Karpas-422 (cell line): ENCODE data around the gene OCEL1. TPM values are rescaled to one million over a fixed set of nuclear protein-coding genes. Genes with fewer than 3 reads are reported as not detected.

Source experiments
- DNase-seq: peaks from one replicate; pipeline ENCODE4 v3.0.0-alpha.2; 2015
- H2AFZ ChIP-seq: fragments of 200-600 bp; sonication (generic); 2 replicates; pipeline ENCODE4 v1.6.1; 2014; ENCODE audit warnings: antibody characterized with exemption, low read length, mixed read lengths
- H3K27ac ChIP-seq: fragments of 200-600 bp; sonication (generic); 2 replicates; pipeline ENCODE4 v1.5.1; 2014; ENCODE audit warnings: mild to moderate bottlenecking, low read length, moderate library complexity
- H3K27me3 ChIP-seq: fragments of 200-600 bp; sonication (generic); 2 replicates; pipeline ENCODE4 v1.6.1; 2014; ENCODE audit warnings: low read length, mixed read lengths
- H3K36me3 ChIP-seq: fragments of 200-600 bp; sonication (generic); 2 replicates; pipeline ENCODE4 v1.6.1; 2014; ENCODE audit warnings: low read length, mixed read lengths; ENCODE audit not compliant: insufficient read depth
- H3K4me1 ChIP-seq: fragments of 200-600 bp; sonication (generic); 2 replicates; pipeline ENCODE4 v1.6.1; 2014; ENCODE audit warnings: mild to moderate bottlenecking, low read length, mixed read lengths
- H3K4me2 ChIP-seq: fragments of 200-600 bp; sonication (generic); 2 replicates; pipeline ENCODE4 v1.6.1; 2014; ENCODE audit warnings: low read length, low read depth, mild to moderate bottlenecking; ENCODE audit not compliant: poor library complexity, severe bottlenecking
- H3K4me3 ChIP-seq: fragments of 200-600 bp; sonication (generic); 2 replicates; pipeline ENCODE4 v1.5.1; 2014; ENCODE audit warnings: mild to moderate bottlenecking, antibody characterized with exemption, low read length, mixed read lengths
- H3K79me2 ChIP-seq: fragments of 200-600 bp; sonication (generic); 2 replicates; pipeline ENCODE4 v1.6.1; 2014; ENCODE audit warnings: mild to moderate bottlenecking, low read length, mixed read lengths
- H3K9ac ChIP-seq: fragments of 200-600 bp; sonication (generic); 2 replicates; pipeline ENCODE4 v1.6.0; 2014; ENCODE audit warnings: low read length
- H3K9me2 ChIP-seq: fragments of 200-600 bp; sonication (generic), shearing (Covaris generic); replicated peaks from 2 replicates; pipeline ENCODE4 v1.6.0; 2014; ENCODE audit warnings: mild to moderate bottlenecking, low read length, moderate library complexity; ENCODE audit not compliant: insufficient read depth
- H3K9me3 ChIP-seq: fragments of 300-700, 200-600 bp; sonication (generic); 2 replicates; pipeline ENCODE4 v1.6.1; 2014; ENCODE audit warnings: low read length, mixed read lengths
- H4K20me1 ChIP-seq: fragments of 200-600 bp; sonication (generic); 2 replicates; pipeline ENCODE4 v1.6.1; 2014; ENCODE audit warnings: mild to moderate bottlenecking, antibody characterized with exemption, low read length, low read depth; ENCODE audit not compliant: insufficient read depth
- total RNA-seq: library from RNA; depleted of rRNA; stranded (reverse); fragments of >200 nt; shearing (Covaris generic); gene quantifications from 2 replicates; pipeline ENCODE4 v1.2.3, GENCODE V29; 2014; ENCODE audit warnings: low replicate concordance; rRNA removed

OCEL1 gene
- total RNA-seq, 1 experiment from 2014 or later = 13.0 TPM

- Histone ChIP-seq H3K27me3 (no peaks in the 10 kb centered on the region), H3K9ac (no peak overlapping the region), H3K27ac (no peak overlapping the region)
Observed at GRCh38 chr19:17275441-17276175, 49.6 kb downstream of the OCEL1 start.

More at GRCh38 chr19:17275441-17276175, 49.6 kb downstream of the OCEL1 start:
- no peak for DNase-seq
- H3K9me3 ChIP-seq = no peaks in the 10 kb centered on the region
- no peaks in the 10 kb centered on the region for H3K9me2 ChIP-seq
- no peak overlapping the region for H3K4me2 ChIP-seq
- H4K20me1 ChIP-seq = no peaks in the 10 kb centered on the region
- H2AFZ ChIP-seq = no peak overlapping the region
- no peaks in the 10 kb centered on the region for H3K4me1 ChIP-seq
- peaks cover 16% of the 10 kb centered on the region for H3K36me3 ChIP-seq
- H3K4me3 ChIP-seq = no peak overlapping the region
- H3K79me2 ChIP-seq = no peaks in the 10 kb centered on the region

Other genes with a start within 250 kb of the OCEL1 start
- gene CPAMD8, start 199.4 kb upstream of the OCEL1 start, total RNA-seq = not detected in 2 replicates
- 17.6 and 20.4 TPM in 2 replicates for gene HAUS8, start 150.8 kb upstream of the OCEL1 start, total RNA-seq
- 80.1 and 114 TPM in 2 replicates for gene MYO9B, start 150.4 kb upstream of the OCEL1 start, total RNA-seq
- 34.0 and 39.8 TPM in 2 replicates for gene USE1, start 10.9 kb upstream of the OCEL1 start, total RNA-seq
- gene NR2F6, start 19.7 kb downstream of the OCEL1 start, total RNA-seq = 8.6 and 20.3 TPM in 2 replicates
- 0.25 TPM in 1 of 2 replicates, not detected in the other for gene USHBP1, start 38.5 kb downstream of the OCEL1 start, total RNA-seq
- gene BABAM1, start 41.2 kb downstream of the OCEL1 start, total RNA-seq = 83.9 and 84.7 TPM in 2 replicates
- 19.6 and 29.4 TPM in 2 replicates for gene ANKLE1, start 55.7 kb downstream of the OCEL1 start, total RNA-seq
- 0.37 and 2.0 TPM in 2 replicates for gene ABHD8, start 77.2 kb downstream of the OCEL1 start, total RNA-seq
- gene MRPL34, start 79.6 kb downstream of the OCEL1 start, total RNA-seq = 34.0 and 68.6 TPM in 2 replicates
- 24.4 and 33.0 TPM in 2 replicates for gene DDA1, start 83.3 kb downstream of the OCEL1 start, total RNA-seq
- gene ANO8, start 108.6 kb downstream of the OCEL1 start, total RNA-seq = 0.82 and 2.3 TPM in 2 replicates
- gene GTPBP3, start 111.3 kb downstream of the OCEL1 start, total RNA-seq = 29.3 and 88.1 TPM in 2 replicates
- 0.22 and 0.41 TPM in 2 replicates for gene PLVAP, start 151.1 kb downstream of the OCEL1 start, total RNA-seq
- gene CCDC194, start 168.0 kb downstream of the OCEL1 start, total RNA-seq = 4.1 and 9.3 TPM in 2 replicates
- gene BST2, start 179.4 kb downstream of the OCEL1 start, total RNA-seq = 56.2 and 156 TPM in 2 replicates
- 44.7 and 55.2 TPM in 2 replicates for gene MVB12A, start 193.8 kb downstream of the OCEL1 start, total RNA-seq
- gene TMEM221, start 222.4 kb downstream of the OCEL1 start, total RNA-seq = not detected in 2 replicates
- not detected in 2 replicates for gene NXNL1, start 234.7 kb downstream of the OCEL1 start, total RNA-seq
- 4.0 and 4.8 TPM in 2 replicates for gene SLC27A1, start 244.3 kb downstream of the OCEL1 start, total RNA-seq